ENCODE data around the gene MT2A.

DNA sequence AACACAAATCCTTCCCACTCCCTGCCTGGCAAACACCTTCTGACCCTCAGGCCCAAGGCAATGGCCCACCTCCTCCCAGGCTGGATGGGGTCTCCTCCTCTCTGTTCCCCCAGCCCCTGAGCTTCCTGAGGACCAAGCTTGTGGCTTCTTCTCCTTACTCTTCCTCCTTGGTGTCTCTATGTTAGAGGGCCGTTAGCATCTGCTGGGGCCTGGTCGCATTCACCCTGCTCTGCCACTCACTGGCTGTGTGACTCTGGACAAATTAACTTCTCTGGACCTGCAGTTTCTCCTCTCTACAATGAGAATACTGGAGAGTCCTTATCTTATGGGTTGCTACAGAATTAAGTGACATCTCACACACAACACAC is 725 bp upstream of the MT2A start:
- TF ChIP-seq, protein P1, sequence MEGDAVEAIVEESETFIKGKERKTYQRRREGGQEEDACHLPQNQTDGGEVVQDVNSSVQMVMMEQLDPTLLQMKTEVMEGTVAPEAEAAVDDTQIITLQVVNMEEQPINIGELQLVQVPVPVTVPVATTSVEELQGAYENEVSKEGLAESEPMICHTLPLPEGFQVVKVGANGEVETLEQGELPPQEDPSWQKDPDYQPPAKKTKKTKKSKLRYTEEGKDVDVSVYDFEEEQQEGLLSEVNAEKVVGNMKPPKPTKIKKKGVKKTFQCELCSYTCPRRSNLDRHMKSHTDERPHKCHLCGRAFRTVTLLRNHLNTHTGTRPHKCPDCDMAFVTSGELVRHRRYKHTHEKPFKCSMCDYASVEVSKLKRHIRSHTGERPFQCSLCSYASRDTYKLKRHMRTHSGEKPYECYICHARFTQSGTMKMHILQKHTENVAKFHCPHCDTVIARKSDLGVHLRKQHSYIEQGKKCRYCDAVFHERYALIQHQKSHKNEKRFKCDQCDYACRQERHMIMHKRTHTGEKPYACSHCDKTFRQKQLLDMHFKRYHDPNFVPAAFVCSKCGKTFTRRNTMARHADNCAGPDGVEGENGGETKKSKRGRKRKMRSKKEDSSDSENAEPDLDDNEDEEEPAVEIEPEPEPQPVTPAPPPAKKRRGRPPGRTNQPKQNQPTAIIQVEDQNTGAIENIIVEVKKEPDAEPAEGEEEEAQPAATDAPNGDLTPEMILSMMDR (conservative IDR thresholded peaks at IDR 0.05), result no peak
- no peak for TF ChIP-seq ZFX (IDR thresholded peaks at IDR 0.05)

Data from C4-2B (cell line).